ENCODE measurements around the gene CHMP4B. TPM values are rescaled to one million over a fixed set of nuclear protein-coding genes. Genes with fewer than 3 reads are reported as not detected.

The CHMP4B gene
- total RNA-seq, 4 donors from 2014 or later = 62.1 to 95.8 (median 74.8) TPM

- Histone ChIP-seq H3K9me3 (no peaks in the 10 kb centered on the region), H3K36me3 (no peaks in the 10 kb centered on the region), H3K27me3 (peaks cover 13% of the 10 kb centered on the region), H3K27ac (no peak overlapping the region), H3K4me1 (no peaks in the 10 kb centered on the region), H3K4me3 (no peak overlapping the region)
- 89% methylated on average over 7 of the region's 7 CpGs for WGBS
- no peak for TF ChIP-seq POLR2AphosphoS5 (IDR thresholded peaks at IDR 0.05)
- no peak for TF ChIP-seq EP300 (IDR thresholded peaks at IDR 0.05)
- TF ChIP-seq CTCF (IDR thresholded peaks at IDR 0.05) = no peak
- no peak for TF ChIP-seq POLR2A (IDR thresholded peaks at IDR 0.05)
- DNase-seq (ENCODE audit: low spot score in 2 of 2) = no peak
Observed at GRCh38 chr20:33899106-33899505, 88.0 kb downstream of the CHMP4B start.

GRCh38 chr20:33900521-33901131 lies 89.5 kb downstream of the CHMP4B start:
- 48% methylated on average over 10 of the region's 10 CpGs for WGBS
- no peak overlapping the region for H3K4me3 ChIP-seq

GRCh38 chr20:33901132-33901523 lies 90.0 kb downstream of the CHMP4B start:
- Histone ChIP-seq H3K9me3 (no peaks in the 10 kb centered on the region), H3K27ac (no peak overlapping the region), H3K27me3 (peaks cover 16% of the 10 kb centered on the region), H3K4me1 (no peaks in the 10 kb centered on the region), H3K36me3 (no peaks in the 10 kb centered on the region), H3K4me3 (no peak overlapping the region)
- DNase-seq (ENCODE audit: low spot score in 2 of 2) = no peak
- 73% methylated on average over 4 of the region's 4 CpGs for WGBS
- no peak for TF ChIP-seq POLR2AphosphoS5 (IDR thresholded peaks at IDR 0.05)
- TF ChIP-seq CTCF (IDR thresholded peaks at IDR 0.05) = no peak
- no peak for TF ChIP-seq POLR2A (IDR thresholded peaks at IDR 0.05)

More at GRCh38 chr20:33900521-33901131, 89.5 kb downstream of the CHMP4B start:
- H3K27me3 ChIP-seq = peaks cover 14% of the 10 kb centered on the region
- TF ChIP-seq CTCF (IDR thresholded peaks at IDR 0.05) (no peak), POLR2A (IDR thresholded peaks at IDR 0.05) (no peak), EP300 (IDR thresholded peaks at IDR 0.05) (no peak), POLR2AphosphoS5 (IDR thresholded peaks at IDR 0.05) (no peak)
- no peaks in the 10 kb centered on the region for H3K36me3 ChIP-seq
- no peak for DNase-seq (ENCODE audit: low spot score in 2 of 2)
- no peak overlapping the region for H3K27ac ChIP-seq
- H3K4me1 ChIP-seq = no peaks in the 10 kb centered on the region
- no peaks in the 10 kb centered on the region for H3K9me3 ChIP-seq

- no peak for TF ChIP-seq POLR2AphosphoS5 (IDR thresholded peaks at IDR 0.05)
- no peak for TF ChIP-seq CTCF (IDR thresholded peaks at IDR 0.05)
- TF ChIP-seq EP300 (IDR thresholded peaks at IDR 0.05) = no peak
- TF ChIP-seq POLR2A (IDR thresholded peaks at IDR 0.05) = no peak
- WGBS = 84% methylated on average over 3 of the region's 3 CpGs
Observed at GRCh38 chr20:33902011-33902410, 90.9 kb downstream of the CHMP4B start.

More at GRCh38 chr20:33902011-33902410, 90.9 kb downstream of the CHMP4B start:
- Histone ChIP-seq H3K27me3 (peaks cover 14% of the 10 kb centered on the region), H3K4me3 (no peak overlapping the region), H3K4me1 (no peaks in the 10 kb centered on the region), H3K36me3 (no peaks in the 10 kb centered on the region), H3K9me3 (no peaks in the 10 kb centered on the region), H3K27ac (no peak overlapping the region)
- DNase-seq (ENCODE audit: low spot score in 2 of 2) = no peak

Other genes starting within 250 kb of the CHMP4B start
- not detected for gene C20orf144, start 149.0 kb upstream of the CHMP4B start, total RNA-seq
- gene ACTL10, start 144.4 kb upstream of the CHMP4B start, total RNA-seq = 1 to 10 TPM; 1.3 to 4.9 (median 3.0) TPM
- gene NECAB3, start 136.9 kb upstream of the CHMP4B start, total RNA-seq = 10 to 100 TPM; 19.9 to 37.5 (median 22.1) TPM
- gene E2F1, start 125.0 kb upstream of the CHMP4B start, total RNA-seq = 1 to 10 TPM; 3.5 to 5.6 (median 4.6) TPM
- 10 to 100 TPM in 3 of 4 donors, 1 to 10 TPM in 1; 8.7 to 32.4 (median 24.3) TPM for gene PXMP4, start 91.0 kb upstream of the CHMP4B start, total RNA-seq
- gene ZNF341, start 79.4 kb upstream of the CHMP4B start, total RNA-seq = 1 to 10 TPM; 4.6 to 7.6 (median 5.8) TPM
- gene RALY, start 182.6 kb downstream of the CHMP4B start, total RNA-seq = 100 to 1,000 TPM in 1 of 4 donors, 10 to 100 TPM in 3; 78.5 to 110 (median 86.6) TPM